ENCODE results near the gene MED29.
A peak's percentile ranks its signal among the peaks of the same experiment; 100 is the strongest.

MED29 gene

DNA sequence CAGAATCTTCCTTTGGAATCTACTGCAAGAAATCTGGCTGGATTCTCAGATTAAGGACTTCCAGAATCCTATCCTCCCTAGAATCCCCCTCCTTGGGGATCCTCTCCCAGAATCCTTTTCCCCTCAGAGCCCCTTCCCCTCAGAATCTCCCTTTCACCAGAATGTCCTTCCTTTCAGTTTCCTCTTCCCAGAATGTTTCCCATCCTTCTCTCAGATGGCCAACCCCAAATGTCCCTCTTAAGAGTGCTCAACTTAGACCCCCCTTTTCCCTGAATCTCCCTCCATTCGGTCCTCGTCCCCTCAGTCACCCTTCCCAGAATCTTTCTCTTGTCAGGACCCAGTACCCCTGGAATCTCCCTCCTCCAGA lies 45.2 kb downstream of the MED29 start:
- in situ Hi-C loops (cut with MboI; ENCODE audit: low sequenced_read_pairs, unreplicated experiment) = no loop called here
- no peak for DNase-seq (ENCODE audit: low spot score)
- TF ChIP-seq, protein P1, sequence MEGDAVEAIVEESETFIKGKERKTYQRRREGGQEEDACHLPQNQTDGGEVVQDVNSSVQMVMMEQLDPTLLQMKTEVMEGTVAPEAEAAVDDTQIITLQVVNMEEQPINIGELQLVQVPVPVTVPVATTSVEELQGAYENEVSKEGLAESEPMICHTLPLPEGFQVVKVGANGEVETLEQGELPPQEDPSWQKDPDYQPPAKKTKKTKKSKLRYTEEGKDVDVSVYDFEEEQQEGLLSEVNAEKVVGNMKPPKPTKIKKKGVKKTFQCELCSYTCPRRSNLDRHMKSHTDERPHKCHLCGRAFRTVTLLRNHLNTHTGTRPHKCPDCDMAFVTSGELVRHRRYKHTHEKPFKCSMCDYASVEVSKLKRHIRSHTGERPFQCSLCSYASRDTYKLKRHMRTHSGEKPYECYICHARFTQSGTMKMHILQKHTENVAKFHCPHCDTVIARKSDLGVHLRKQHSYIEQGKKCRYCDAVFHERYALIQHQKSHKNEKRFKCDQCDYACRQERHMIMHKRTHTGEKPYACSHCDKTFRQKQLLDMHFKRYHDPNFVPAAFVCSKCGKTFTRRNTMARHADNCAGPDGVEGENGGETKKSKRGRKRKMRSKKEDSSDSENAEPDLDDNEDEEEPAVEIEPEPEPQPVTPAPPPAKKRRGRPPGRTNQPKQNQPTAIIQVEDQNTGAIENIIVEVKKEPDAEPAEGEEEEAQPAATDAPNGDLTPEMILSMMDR (IDR thresholded peaks at IDR 0.05; ENCODE audit: borderline replicate concordance, control extremely low read depth, extremely low read depth, insufficient read depth, missing control alignments) = no peak

DNA sequence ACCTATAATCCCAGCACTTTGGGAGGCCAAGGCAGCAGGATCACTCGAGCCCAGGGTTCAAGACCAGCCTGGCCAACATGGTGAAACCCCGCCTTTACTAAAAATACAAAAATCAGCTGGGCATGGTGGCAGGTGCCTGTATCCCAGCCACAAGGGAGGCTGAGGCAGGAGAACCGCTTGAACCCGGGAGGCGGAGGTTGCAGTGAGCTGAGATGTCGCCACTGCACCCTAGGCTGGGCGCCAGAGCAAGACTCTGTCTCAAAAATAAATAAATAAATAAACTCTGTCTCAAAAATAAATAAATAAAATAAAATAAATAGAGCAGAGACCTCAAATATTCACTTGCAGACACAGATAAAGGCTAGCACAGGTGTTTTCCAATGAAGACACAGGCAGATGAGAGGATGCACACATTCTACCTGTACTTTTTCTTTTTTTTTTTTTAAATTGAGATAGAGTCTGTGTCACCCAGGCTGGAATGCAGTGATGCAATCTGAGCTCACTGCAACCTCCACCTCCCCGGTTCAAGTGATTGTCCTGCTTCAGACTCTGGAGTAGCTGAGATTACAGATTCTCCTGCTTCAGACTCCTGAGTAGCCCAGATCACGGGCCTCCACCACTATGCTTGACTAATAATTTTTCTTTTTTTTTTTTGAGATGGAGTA lies 47.2 kb downstream of the MED29 start:
- no peak for DNase-seq (ENCODE audit: low spot score)
- TF ChIP-seq, protein P1 (IDR thresholded peaks at IDR 0.05; ENCODE audit: borderline replicate concordance, control extremely low read depth, extremely low read depth, insufficient read depth, missing control alignments) = no peak
- in situ Hi-C loops (cut with MboI; ENCODE audit: low sequenced_read_pairs, unreplicated experiment) = no loop called here

DNA sequence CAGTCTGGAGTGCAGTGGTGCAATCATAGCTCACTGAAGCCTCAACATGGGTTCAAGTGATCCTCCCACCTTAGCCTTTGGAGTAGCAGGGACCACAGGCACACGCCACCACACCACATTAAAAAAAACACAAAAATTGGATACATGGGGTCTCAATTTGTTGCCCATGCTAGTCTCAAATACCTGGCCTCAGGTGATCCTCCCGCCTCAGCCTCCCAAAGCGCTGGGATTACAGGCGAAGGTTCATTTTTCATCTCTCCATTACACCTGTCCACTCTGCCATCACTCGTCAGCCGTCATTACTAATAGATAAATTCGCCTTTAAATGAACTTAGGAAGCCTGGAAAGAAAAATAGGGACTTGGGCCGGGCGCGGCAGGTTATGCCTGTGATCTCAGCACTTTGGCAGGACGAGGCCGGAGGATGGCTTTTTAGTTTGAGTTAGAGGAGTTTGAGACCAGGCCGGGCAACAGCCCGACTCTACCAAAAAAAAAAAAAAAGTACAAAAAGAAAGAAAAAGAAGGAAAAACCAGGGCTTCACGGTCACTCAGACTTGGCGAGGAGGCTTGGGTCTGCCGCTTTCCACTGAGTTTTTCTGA lies 53.5 kb downstream of the MED29 start:
- TF ChIP-seq, protein P1 (IDR thresholded peaks at IDR 0.05; ENCODE audit: borderline replicate concordance, control extremely low read depth, extremely low read depth, insufficient read depth, missing control alignments) = no peak
- in situ Hi-C loops (cut with MboI; ENCODE audit: low sequenced_read_pairs, unreplicated experiment) = no loop called here

DNA sequence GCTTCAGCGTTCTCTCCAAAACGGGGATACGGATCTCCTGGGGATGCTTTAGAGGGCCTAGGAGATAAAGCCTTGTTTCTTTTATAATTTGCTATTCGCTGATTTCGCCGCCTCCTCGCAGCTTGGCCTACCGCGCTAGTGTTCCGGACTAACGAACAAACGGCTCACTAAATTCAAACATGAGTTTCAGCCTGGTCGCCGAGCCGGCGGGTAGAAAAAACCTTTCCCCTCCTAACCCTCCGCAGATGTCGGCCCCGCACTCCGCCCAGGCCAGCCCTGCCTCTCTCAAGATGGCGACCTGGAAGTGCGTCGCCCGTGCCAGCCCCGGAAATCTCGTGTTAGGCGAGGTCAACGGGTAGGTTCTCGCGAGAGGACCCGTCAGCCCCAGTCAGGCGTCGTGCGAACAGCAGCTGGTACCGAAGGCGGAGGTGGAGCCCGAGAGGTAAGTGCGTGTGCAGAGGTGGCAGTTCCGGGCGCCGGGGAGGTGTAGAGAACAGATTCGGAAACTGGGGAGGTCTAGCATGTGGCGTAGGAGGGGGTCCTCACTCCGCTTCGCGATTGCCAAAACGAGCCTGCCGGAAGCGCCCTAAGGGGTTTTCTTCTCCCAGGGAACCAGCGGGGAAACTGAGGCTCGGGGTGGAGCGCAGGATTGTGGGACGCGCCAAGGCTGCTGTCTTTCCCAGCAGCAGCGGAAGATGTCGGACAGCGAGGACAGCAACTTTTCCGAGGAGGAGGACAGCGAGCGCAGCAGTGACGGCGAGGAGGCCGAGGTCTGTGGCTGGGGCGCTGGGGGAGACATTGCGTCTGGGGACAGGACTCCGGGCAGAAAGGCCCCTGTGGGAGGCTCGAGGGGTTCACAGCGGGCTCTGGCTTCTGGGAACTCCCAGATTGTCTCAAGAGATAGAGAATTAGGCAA lies 54.3 kb downstream of the MED29 start, which contains the start of gene SUPT5H:
TSS of gene SUPT5H (plus strand) at position 387 of the 916 bp plus-strand sequence. CDS start at position 696, 309 bp downstream.
- in situ Hi-C loops (cut with MboI; ENCODE audit: low sequenced_read_pairs, unreplicated experiment) = no loop called here
- TF ChIP-seq, protein P1 (IDR thresholded peaks at IDR 0.05; ENCODE audit: borderline replicate concordance, control extremely low read depth, extremely low read depth, insufficient read depth, missing control alignments) = no peak
- peak; percentile 99 for DNase-seq (ENCODE audit: low spot score)

More for the DNA sequence above, 53.5 kb downstream of the MED29 start:
- no peak for DNase-seq (ENCODE audit: low spot score)

DNA sequence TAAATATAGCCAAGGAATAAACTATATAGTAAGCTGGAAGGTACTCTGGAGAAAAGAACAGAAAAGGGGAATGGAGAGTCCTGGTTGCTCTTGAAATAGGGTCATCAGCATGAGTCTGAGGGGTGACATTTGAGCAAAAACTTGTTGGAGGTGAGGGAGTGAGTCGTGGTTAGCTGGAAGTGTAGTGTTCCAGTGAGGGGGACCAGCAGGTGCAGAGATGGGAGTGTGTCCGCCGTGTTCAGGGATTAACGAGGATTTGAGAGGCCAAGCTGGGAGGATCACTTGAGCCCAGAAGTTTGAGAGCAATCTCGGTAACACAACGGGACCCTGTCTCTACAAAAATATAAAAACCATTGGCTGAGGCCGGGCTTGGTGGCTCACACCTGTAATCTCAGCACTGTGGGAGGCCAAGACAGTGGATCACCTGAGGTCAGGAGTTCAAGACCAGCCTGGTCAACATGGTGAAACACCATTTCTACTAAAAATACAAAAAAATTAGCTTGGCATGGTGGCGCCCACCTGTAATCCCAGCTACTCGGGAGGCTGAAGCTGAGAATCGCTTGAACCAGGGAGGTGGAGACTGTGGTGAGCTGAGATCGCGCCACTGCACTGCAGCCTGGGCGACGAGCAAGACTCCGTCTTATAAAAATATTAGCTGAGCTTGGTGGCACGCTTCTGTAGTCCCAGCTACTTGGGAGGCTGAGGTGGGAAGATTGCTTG lies 55.3 kb downstream of the MED29 start:
- TF ChIP-seq, protein P1 (IDR thresholded peaks at IDR 0.05; ENCODE audit: borderline replicate concordance, control extremely low read depth, extremely low read depth, insufficient read depth, missing control alignments) = no peak
- in situ Hi-C loops (cut with MboI; ENCODE audit: low sequenced_read_pairs, unreplicated experiment) = no loop called here
- no peak for DNase-seq (ENCODE audit: low spot score)

DNA sequence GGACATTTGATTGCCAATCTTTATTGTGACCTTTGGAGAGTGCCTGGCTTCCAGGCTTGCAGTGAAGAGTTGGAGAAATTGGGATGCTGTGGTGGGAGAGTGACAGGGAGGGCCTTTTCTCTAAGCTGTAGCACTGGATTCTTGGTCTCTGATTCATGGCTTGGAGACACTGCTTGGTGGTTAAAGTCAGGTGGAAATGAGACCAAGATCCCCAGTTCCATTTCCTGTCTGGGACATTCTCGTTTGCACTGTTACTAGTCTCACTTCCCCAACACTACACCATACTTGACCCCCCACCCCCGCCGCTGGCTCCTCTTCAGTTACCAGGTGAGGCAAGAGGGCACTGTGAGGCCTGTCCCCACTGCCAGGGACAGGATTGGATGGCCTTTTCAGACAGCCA lies 57.1 kb downstream of the MED29 start:
- TF ChIP-seq, protein P1 (IDR thresholded peaks at IDR 0.05; ENCODE audit: borderline replicate concordance, control extremely low read depth, extremely low read depth, insufficient read depth, missing control alignments) = no peak
- in situ Hi-C loops (cut with MboI; ENCODE audit: low sequenced_read_pairs, unreplicated experiment) = no loop called here
- DNase-seq (ENCODE audit: low spot score) = peak; percentile 59

Data from GM13976 (cell line).